ENCODE measurements around the gene GPR132. TPM values are rescaled to one million over a fixed set of nuclear protein-coding genes. Genes with fewer than 3 reads are reported as not detected.

GPR132 gene
- total RNA-seq, 1 donor from 2014 or later = 2.2 TPM

DNA sequence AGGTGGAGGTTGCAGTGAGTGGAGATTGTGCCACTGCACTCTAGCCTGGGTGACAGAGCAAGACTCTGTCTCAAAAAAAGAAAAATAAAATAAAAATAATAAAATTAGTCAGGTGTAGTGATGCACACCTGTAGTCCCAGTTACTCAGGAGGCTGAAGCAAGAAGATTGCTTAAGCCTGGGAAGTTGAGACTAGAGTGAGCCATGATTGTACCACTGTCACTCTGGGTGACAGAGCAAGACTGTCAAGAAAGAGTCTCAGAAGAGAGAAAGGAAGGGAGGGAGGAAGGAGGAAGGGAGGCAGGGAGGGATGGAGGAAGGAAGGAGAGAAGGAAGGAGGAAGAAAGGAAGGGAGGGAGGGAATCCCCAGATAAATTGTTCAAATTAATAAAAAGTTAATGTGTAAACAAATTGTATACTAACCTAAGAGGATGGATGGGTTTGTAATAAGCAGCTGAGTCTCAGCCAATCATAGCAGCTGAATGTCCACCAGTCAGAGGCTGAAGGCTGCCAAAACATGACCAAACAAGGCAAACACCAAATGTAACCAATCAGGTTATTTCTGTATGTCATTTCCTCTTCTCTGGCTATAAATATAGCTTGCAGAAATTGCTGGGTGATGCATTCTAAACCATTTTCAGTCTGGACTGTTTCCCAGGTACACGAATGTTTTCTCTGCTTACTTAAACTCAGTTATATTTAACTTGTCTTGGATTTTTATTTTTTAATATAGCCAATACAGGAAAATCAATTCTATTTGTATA lies 38.2 kb downstream of the GPR132 start:
- FAIRE-seq (peak; percentile 37), DNase-seq (ENCODE audit: low read depth) (peak; percentile 61)
- Histone ChIP-seq H3K27ac (ENCODE audit: low read depth, low read length) (peak overlapping the region; percentile 92), H3K4me1 (ENCODE audit: insufficient read depth, low read length) (peaks cover 54% of the 10 kb centered on the region), H3K79me2 (ENCODE audit: insufficient read depth, low read length) (peaks cover 5% of the 10 kb centered on the region), H3K9ac (ENCODE audit: low read length) (no peak overlapping the region), H3K4me3 (ENCODE audit: insufficient read depth, low read depth, low read length) (no peak overlapping the region), H3K27me3 (ENCODE audit: insufficient read depth, low read length) (no peaks in the 10 kb centered on the region), H2AFZ (ENCODE audit: low read depth, low read length) (no peak overlapping the region), H4K20me1 (ENCODE audit: insufficient read depth, low read length) (no peaks in the 10 kb centered on the region), H3K9me3 (ENCODE audit: insufficient read depth, low read depth, low read length) (no peaks in the 10 kb centered on the region), H3K36me3 (ENCODE audit: insufficient read depth, low read length) (no peaks in the 10 kb centered on the region), H3K4me2 (ENCODE audit: low read length) (no peak overlapping the region)
- Mint-ChIP-seq H3K9me3 (ENCODE audit: unreplicated experiment) (peaks cover 1% of the 10 kb centered on the region), H3K36me3 (ENCODE audit: low read depth, unreplicated experiment) (no peaks in the 10 kb centered on the region), H3K27ac (ENCODE audit: unreplicated experiment) (no peak overlapping the region), H3K4me1 (ENCODE audit: low read depth, unreplicated experiment) (peaks cover 25% of the 10 kb centered on the region), H3K27me3 (ENCODE audit: low read depth, unreplicated experiment) (no peaks in the 10 kb centered on the region), H3K4me3 (ENCODE audit: unreplicated experiment) (no peak overlapping the region)
- no peak for TF ChIP-seq EZH2 (IDR thresholded peaks at IDR 0.05; ENCODE audit: insufficient read depth, low read length)
- TF ChIP-seq CTCF (IDR thresholded peaks at IDR 0.05; ENCODE audit: insufficient read depth, low read depth, low read length) = no peak

GRCh38 chr14:105026033-105026785 lies 39.0 kb downstream of the GPR132 start:
- peaks cover 11% of the 10 kb centered on the region for H3K79me2 ChIP-seq (ENCODE audit: insufficient read depth, low read length)
- H3K4me2 ChIP-seq (ENCODE audit: low read length) = peak overlapping the region; percentile 37
- H3K9me3 Mint-ChIP-seq (ENCODE audit: unreplicated experiment) = peaks cover 1% of the 10 kb centered on the region
- H4K20me1 ChIP-seq (ENCODE audit: insufficient read depth, low read length) = no peaks in the 10 kb centered on the region
- H3K36me3 ChIP-seq (ENCODE audit: insufficient read depth, low read length) = no peaks in the 10 kb centered on the region
- TF ChIP-seq EZH2 (IDR thresholded peaks at IDR 0.05; ENCODE audit: insufficient read depth, low read length) = no peak
- no peak for TF ChIP-seq CTCF (IDR thresholded peaks at IDR 0.05; ENCODE audit: insufficient read depth, low read depth, low read length)
- H2AFZ ChIP-seq (ENCODE audit: low read depth, low read length) = no peak overlapping the region
- no peaks in the 10 kb centered on the region for H3K9me3 ChIP-seq (ENCODE audit: insufficient read depth, low read depth, low read length)
- H3K27me3 ChIP-seq (ENCODE audit: insufficient read depth, low read length) = no peaks in the 10 kb centered on the region
- peak overlapping the region; percentile 92 for H3K27ac ChIP-seq (ENCODE audit: low read depth, low read length)
- peak overlapping the region; percentile 48 for H3K27ac Mint-ChIP-seq (ENCODE audit: unreplicated experiment)
- H3K4me3 ChIP-seq (ENCODE audit: insufficient read depth, low read depth, low read length) = no peak overlapping the region
- DNase-seq (ENCODE audit: low read depth) (peak; percentile 86), FAIRE-seq (no peak)
- no peak overlapping the region for H3K4me3 Mint-ChIP-seq (ENCODE audit: unreplicated experiment)
- no peaks in the 10 kb centered on the region for H3K27me3 Mint-ChIP-seq (ENCODE audit: low read depth, unreplicated experiment)
- H3K36me3 Mint-ChIP-seq (ENCODE audit: low read depth, unreplicated experiment) = no peaks in the 10 kb centered on the region
- peaks cover 61% of the 10 kb centered on the region for H3K4me1 ChIP-seq (ENCODE audit: insufficient read depth, low read length)
- H3K4me1 Mint-ChIP-seq (ENCODE audit: low read depth, unreplicated experiment) = peaks cover 29% of the 10 kb centered on the region
- H3K9ac ChIP-seq (ENCODE audit: low read length) = peak overlapping the region; percentile 51
